Gastrocnemius medialis (tissue), 4 donors: Measurements from ENCODE around the gene VOPP1. TPM values are rescaled to one million over a fixed set of nuclear protein-coding genes. Genes with fewer than 3 reads are reported as not detected.
A peak's percentile ranks its signal among the peaks of the same experiment; 100 is the strongest.

ENCODE experiments used
- ATAC-seq, 2 donors: fragments of 150-250 bp; one replicate each; pipeline ENCODE4 v1.9.1; 2016
- DNase-seq, 2 donors: peaks; one replicate each; pipeline ENCODE4 v3.0.0-alpha.2; 2019
- H3K27ac ChIP-seq, 4 donors: fragments of 200-600 bp; sonication (generic); 1 replicate in 1 of 4; 2 replicates in 3 of 4; pipeline ENCODE4 v1.5.1; 2016 to 2018; ENCODE audit warnings: mild to moderate bottlenecking in 2 of 4, moderate library complexity in 1 of 4
- H3K27me3 ChIP-seq, 3 donors: fragments of 200-600 bp; sonication (generic) in 2 of 3; 1 replicate in 1 of 3; 2 replicates in 2 of 3; pipeline versions ENCODE4 v1.5.1 to v1.6.0; 2016 to 2019; ENCODE audit warnings: mild to moderate bottlenecking in 1 of 3, moderate library complexity in 1 of 3
- H3K36me3 ChIP-seq, 2 donors: fragments of 200-600 bp; sonication (generic) in 1 of 2; one replicate each; pipeline ENCODE4 v1.5.1; 2017 to 2018
- H3K4me1 ChIP-seq, 2 donors: fragments of 200-600 bp; sonication (generic) in 1 of 2; one replicate each; pipeline ENCODE4 v1.5.1; 2016 to 2017; ENCODE audit warnings: mild to moderate bottlenecking in 2 of 2
- H3K4me3 ChIP-seq, 4 donors: fragments of 200-600 bp; sonication (generic) in 3 of 4; 1 replicate in 1 of 4; 2 replicates in 3 of 4; pipeline ENCODE4 v1.5.1; 2016 to 2019; ENCODE audit warnings: mild to moderate bottlenecking in 2 of 4
- H3K9me3 ChIP-seq, 3 donors: fragments of 200-600 bp; sonication (generic) in 2 of 3; 1 replicate in 1 of 3; 2 replicates in 2 of 3; pipeline ENCODE4 v1.5.1; 2016 to 2019
- CTCF ChIP-seq, 5 experiments: fragments of 450-650 bp in 3 of 5; fragments of 200-600 bp in 2 of 5; sonication (generic) in 2 of 5; IDR thresholded peaks in 4 of 5; conservative IDR thresholded peaks in 1 of 5; 1 replicate in 4 of 5; 2 replicates in 1 of 5; pipeline ENCODE4 v1.5.1; 2016 to 2019; ENCODE audit warnings: antibody characterized with exemption in 5 of 5, mild to moderate bottlenecking in 3 of 5, moderate library complexity in 3 of 5
- POLR2A ChIP-seq, 2 donors: fragments of 450-650 bp; IDR thresholded peaks; one replicate each; pipeline ENCODE4 v1.6.1; 2017; ENCODE audit warnings: antibody characterized with exemption in 2 of 2, mild to moderate bottlenecking in 2 of 2, moderate library complexity in 2 of 2
- in situ Hi-C, 4 donors: fragments of 200-750 bp; cut with MboI; loops; one replicate each; pipeline versions ENCODE4 v1.15.0 to v1.8.0; 2017; ENCODE audit warnings: low sequenced_read_pairs in 4 of 4
- intact Hi-C: fragments of 100-400 bp; cut with DNase I; formaldehyde crosslinking; loops from one replicate; pipeline ENCODE4 v1.15.1; 2023; ENCODE audit warnings: low total_unique reads
- total RNA-seq, 4 donors: library from RNA; depleted of rRNA; stranded (reverse); fragments of >200 nt; gene quantifications; one replicate each; pipeline versions ENCODE4 v1.1.0 to v1.2.3, GENCODE V29; 2016

Gene VOPP1
- total RNA-seq, 4 donors from 2014 or later = 17.3 to 27.9 (median 26.5) TPM

- TF ChIP-seq CTCF (IDR thresholded peaks at IDR 0.05 in 4 of 5, conservative IDR thresholded peaks at IDR 0.05 in 1 of 5) = no peak
- no peak for TF ChIP-seq POLR2A (IDR thresholded peaks at IDR 0.05)
- no peak overlapping the region for H3K4me3 ChIP-seq
- no peaks in the 10 kb centered on the region for H3K9me3 ChIP-seq
- in situ Hi-C loops = no loop called here
- DNase-seq = no peak
- peak overlapping the region; percentile 18 to 29 (median 24) for H3K27ac ChIP-seq
- H3K4me1 ChIP-seq = peaks cover 57 to 59% of the 10 kb centered on the region in 2 donors
- H3K27me3 ChIP-seq = no peaks in the 10 kb centered on the region
- intact Hi-C loops = no loop called here
- no peaks in the 10 kb centered on the region for H3K36me3 ChIP-seq
- no peak for ATAC-seq
Measured at GRCh38 chr7:55558962-55559920, 13.1 kb downstream of the VOPP1 start.

- H3K36me3 ChIP-seq = no peaks in the 10 kb centered on the region
- in situ Hi-C loops = no loop called here
- no peak overlapping the region for H3K4me3 ChIP-seq
- peaks cover 67 to 70% of the 10 kb centered on the region in 2 donors for H3K4me1 ChIP-seq
- TF ChIP-seq POLR2A (IDR thresholded peaks at IDR 0.05) (no peak), CTCF (IDR thresholded peaks at IDR 0.05 in 4 of 5, conservative IDR thresholded peaks at IDR 0.05 in 1 of 5) (no peak)
- H3K27me3 ChIP-seq = no peaks in the 10 kb centered on the region
- intact Hi-C loops = no loop called here
- H3K9me3 ChIP-seq = no peaks in the 10 kb centered on the region
- no peak for DNase-seq
- no peak for ATAC-seq
- no peak overlapping the region for H3K27ac ChIP-seq
Measured at GRCh38 chr7:55557666-55558188, 14.6 kb downstream of the VOPP1 start.

- Histone ChIP-seq H3K36me3 (no peaks in the 10 kb centered on the region), H3K27ac (peak overlapping the region in 3 of 4 donors; percentile 18 to 96 (median 21)), H3K27me3 (no peaks in the 10 kb centered on the region), H3K9me3 (no peaks in the 10 kb centered on the region), H3K4me3 (no peak overlapping the region), H3K4me1 (peaks cover 73 to 79% of the 10 kb centered on the region in 2 donors)
- intact Hi-C loops = no loop called here
- in situ Hi-C loops = no loop called here
- ATAC-seq (no peak), DNase-seq (no peak)
- TF ChIP-seq CTCF (IDR thresholded peaks at IDR 0.05 in 4 of 5, conservative IDR thresholded peaks at IDR 0.05 in 1 of 5) (no peak), POLR2A (IDR thresholded peaks at IDR 0.05) (no peak)
Measured at GRCh38 chr7:55556492-55556891, 15.8 kb downstream of the VOPP1 start.

- ATAC-seq (no peak), DNase-seq (no peak)
- peak overlapping the region in 3 of 4 donors; percentile 18 to 96 (median 21) for H3K27ac ChIP-seq
- TF ChIP-seq POLR2A (IDR thresholded peaks at IDR 0.05) = no peak
- no peak for TF ChIP-seq CTCF (IDR thresholded peaks at IDR 0.05 in 4 of 5, conservative IDR thresholded peaks at IDR 0.05 in 1 of 5)
- H3K9me3 ChIP-seq = no peaks in the 10 kb centered on the region
- H3K4me1 ChIP-seq = peaks cover 75 to 84% of the 10 kb centered on the region in 2 donors
- no peaks in the 10 kb centered on the region for H3K36me3 ChIP-seq
- no peaks in the 10 kb centered on the region for H3K27me3 ChIP-seq
- in situ Hi-C loops = no loop called here
- intact Hi-C loops = no loop called here
- no peak overlapping the region for H3K4me3 ChIP-seq
Measured at GRCh38 chr7:55556031-55556430, 16.3 kb downstream of the VOPP1 start.
